ENCODE data around the gene GASK1A.

The GASK1A gene

DNA sequence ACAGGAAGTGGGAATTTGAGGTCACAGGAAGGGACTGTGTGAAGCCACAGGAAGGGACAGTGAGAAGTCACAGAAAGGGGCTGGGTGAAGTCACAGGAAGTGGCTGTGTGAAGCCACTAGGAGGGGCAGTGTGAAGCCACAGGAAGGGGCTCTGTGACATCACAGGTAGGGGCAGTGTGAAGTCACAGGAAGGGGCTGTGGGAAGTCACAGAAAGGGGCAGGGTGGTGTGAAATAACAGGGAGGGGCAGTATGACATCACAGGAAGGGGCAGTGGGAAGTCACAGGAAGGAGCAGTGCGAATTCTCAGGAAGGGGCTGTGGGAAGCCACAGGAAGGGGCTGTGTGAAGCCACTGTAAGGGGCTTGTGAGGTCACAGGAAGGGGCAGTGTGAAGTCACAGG, 35.8 kb downstream of the GASK1A start:
- DNase-seq, result no peak

DNA sequence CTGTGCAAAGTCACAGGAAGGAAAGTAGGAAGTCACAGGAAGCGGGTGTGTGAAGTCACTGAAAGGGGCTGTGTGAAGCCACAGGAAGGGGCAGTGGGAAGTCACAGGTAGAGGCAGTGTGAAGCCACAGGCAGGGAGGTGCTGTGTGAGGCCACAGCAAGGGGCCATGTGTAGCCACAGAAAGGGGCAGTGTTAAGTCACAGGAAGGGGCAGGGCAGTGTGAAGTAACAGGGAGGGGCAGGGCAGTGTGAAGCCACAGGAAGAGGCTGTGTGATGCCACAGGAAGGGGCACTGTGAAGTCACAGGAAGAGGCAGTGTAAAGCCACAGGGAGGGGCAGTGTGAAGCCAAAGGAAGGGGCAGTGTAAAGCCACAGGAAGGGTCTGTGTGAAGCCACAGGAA, 36.5 kb downstream of the GASK1A start:
- DNase-seq, result no peak

DNA sequence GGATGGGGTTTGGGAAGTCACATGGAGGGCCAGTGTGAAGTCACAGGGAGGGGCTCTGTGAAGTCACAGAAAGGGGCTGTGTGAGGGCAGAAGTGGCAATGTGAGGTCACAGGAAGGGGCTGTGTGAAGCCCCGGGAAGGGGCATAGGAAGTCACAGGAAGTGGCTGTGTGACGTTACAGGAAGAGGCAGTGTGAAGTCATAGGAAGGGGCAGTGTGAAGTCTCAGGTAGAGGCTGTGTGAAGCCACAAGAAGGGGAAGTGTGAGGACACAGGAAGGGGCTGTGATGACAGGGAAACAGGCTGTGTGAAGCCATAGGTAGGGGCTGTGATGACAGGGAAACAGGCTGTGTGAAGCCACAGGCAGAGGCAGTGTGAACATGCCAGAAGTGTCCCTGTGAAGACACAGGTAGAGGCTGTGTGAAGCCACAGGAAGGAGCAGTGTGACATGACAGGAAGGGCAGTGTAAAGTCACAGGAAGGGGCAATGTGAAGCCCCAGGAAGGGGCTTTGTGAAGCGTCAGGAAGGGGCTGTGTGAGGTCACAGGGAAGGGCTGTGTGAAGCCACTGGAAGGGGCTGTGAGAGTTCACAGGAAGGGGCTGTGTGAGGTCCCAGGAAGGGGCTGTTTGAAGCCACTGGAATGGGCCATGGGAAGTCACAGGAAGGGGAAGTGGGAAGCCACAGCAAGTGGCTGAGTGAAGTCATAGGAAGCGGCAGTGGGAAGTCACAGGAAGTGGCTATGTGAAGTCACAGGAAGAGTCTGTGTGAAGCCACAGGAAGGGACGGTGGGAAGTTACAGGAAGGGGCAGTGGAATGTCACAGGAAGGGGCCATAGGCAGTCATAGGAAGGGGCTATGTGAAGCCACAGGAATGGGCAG, 37.1 kb downstream of the GASK1A start:
- DNase-seq, result no peak

DNA sequence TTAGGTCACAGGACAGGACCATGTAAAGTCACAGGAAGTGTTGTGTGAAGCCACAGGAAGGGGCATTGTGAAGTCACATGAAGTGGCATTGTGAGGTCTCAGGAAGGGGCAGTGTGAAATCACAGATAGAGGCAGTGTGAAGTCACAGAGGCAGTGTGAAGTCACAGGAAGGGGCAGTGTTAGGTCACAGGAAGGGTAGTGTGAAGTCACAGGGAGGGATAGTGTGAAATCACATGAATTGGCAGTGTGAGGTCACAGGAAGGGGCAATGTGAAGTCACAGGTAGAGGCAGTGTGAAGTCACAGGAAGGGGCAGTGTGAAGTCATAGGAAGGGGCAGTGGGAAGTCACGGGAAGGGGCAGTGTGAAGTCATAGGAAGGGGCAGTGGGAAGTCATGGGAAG, 37.9 kb downstream of the GASK1A start:
- no peak for DNase-seq

DNA sequence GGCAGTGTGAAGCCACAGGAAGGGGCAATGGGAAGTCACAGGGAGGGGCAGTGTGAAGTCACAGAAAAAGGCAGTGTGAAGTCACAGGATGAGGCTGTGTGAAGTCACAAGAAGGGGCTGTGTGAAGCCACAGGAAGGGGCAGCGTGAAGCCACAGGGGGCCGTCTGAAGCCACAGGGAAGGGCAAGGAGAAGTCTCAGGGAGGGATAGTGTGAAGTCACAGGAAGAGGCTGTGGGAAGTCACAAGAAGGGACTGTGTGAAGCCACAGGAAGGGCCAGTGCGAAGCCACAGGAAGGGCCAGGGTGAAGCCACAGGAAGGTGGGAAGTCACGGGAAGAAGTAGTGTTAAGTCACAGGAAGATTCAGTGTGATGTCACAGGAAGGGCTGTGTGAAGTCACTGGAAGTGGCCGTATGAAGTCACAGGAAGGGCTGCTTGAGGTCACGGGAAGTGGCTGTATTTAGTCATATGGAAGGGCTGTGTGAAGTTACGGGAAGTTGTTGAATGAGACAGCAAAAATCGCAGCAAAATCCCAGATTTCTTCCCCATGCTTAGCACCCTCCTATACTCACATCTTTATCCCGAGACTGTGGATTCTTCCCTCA, 38.6 kb downstream of the GASK1A start:
- no peak for DNase-seq

DNA sequence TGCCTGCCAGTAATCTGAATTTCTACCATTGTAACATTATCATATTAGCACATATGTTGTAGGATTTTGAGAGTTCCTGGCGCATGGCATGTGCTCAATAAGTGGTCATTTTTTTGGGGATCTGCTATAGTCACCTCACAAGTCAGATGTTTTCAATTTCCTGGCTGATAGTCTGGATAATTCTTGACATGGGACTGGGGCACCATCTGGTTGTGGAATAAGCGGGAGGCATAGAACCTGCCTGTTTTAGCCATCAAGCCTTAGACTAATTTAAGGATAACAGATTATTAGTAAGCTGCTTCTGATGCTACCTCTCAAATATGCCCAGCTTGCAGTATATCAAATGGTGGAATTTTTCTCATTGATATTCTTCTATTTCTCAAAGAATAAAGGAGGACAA, 39.1 kb downstream of the GASK1A start:
- no peak for DNase-seq

DNA sequence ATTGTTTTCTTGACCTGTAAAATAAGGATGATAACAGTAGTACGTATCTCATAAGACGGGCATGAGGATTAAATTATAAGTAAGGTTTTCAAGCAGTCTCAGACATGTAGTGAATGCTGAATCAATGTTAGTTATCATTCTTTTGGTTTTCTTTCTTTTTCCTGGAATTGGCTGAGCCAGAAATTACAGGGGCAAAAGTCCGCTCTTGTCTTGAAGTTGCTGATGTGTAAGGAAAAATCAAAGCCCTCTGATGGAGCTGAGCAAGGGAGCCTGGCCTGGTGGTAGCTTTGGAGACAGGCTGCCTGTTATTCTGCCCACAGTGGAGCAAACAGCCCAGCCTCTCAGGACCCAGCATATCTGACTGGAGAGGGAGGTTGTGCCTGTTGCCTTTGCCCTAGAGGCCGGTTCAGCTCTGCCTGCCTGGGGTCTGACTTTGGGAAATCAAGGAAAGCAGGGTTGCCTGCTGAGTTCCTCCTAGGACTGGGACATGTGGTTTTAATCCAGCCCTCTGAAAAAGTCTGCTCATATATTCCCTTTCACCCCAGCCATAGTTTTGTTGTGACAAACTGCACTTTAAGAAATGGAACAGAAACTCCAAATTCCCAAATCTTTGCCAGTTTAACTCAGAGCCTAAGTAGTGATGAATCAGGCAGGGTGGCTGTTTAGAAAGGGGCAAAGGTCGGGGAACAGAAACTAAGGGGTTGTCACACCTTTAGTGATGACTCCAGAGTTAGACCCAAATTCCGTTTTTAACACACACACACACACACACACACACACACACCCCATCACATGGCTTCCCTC, 40.1 kb downstream of the GASK1A start:
- no peak for DNase-seq

DNA sequence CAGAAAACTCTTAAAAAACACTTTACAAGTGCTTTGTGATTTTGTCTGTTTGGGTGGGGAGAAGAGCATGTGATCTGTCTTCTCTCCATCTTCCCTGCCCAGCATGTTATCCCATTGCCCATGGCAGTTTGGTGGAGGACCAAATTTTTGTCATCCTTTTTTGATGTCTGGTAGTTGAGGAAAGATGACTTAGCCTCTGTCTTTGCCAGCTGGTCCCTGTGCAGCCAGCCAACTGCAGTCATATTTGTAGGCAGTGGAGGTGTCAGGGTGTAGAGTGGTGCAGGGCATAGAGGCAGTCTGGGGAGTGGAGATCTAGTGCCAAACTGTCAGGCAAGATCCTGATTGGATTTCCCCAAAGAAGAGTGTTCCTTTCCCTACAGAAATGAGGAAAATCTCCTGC, 40.7 kb downstream of the GASK1A start:
- DNase-seq, result no peak

DNA sequence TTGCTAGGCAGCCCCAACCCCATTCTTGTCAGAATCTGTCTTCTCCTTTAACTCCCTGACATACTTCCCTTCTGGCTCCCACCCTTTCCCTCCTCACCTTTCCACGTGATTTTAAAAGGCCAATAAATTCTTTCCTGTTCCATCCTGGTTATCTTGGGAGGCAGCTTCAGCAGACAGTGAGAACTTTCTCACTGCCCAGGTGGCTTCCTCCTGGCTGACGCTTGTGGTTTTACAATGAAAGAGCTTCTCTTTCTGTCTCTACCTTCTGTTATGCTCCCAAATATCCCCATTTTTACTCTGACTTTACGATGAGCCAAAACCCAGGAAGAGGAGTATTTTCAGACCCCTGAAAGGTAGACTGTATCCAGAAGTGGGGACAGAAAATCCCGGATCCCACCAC, 42.1 kb downstream of the GASK1A start:
- DNase-seq, result no peak

DNA sequence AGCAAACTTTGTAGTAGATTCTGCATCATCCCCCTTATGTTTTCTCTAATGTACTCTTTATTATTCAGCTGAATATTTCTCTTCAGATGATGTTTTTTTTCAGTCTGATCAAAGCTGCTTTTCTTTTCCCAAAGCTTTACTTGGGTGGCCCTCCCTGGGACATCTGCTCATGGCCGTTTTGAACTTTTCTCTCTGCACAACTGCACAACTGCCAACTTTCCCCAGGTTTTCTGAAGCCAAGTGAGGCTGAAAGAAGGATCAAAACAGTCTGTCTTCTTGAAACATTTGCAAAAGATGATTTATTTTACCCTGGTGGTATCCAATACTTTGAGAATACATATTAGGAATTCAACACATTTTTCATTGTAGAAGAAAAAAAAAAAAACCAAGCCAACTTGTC, 43.0 kb downstream of the GASK1A start:
- no peak for DNase-seq

DNA sequence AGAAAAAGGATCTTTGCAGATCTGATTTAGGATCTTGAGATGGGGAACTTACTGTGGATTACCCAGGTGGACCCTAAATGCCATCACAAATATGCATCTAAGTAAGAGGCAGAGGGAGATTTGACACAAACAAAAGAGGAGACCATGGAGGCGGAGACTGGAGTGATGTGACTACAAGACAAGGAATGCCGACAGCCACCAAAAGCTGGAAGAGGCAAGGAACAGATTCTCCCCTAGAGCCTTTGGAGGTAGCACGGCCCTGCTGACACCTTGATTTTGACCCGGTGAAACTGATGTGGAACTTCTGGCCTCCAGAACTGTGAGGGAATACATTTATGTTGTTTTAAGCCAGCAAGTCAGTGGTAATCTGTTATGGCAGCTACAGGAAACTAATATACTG, 44.0 kb downstream of the GASK1A start:
- DNase-seq, result no peak

DNA sequence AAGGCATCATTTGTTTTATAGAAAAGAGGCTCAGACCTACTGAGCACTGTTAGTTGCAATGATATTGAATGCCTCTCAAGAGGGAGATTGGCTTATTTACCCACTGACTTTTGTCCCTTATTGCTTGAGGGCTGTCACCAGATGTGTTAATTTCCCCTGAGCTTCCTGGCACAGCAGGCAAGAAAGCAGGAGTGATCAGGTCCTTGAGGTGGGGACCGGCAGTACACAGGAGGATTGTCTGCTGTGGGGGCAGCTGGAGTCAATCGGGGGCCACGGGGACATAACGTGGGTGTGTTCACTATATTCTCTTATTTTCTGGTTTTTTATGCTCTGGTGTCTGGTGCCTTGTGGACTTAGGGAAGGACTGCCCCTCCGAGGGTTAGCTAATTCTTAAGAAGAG, 44.6 kb downstream of the GASK1A start:
- no peak for DNase-seq

DNA sequence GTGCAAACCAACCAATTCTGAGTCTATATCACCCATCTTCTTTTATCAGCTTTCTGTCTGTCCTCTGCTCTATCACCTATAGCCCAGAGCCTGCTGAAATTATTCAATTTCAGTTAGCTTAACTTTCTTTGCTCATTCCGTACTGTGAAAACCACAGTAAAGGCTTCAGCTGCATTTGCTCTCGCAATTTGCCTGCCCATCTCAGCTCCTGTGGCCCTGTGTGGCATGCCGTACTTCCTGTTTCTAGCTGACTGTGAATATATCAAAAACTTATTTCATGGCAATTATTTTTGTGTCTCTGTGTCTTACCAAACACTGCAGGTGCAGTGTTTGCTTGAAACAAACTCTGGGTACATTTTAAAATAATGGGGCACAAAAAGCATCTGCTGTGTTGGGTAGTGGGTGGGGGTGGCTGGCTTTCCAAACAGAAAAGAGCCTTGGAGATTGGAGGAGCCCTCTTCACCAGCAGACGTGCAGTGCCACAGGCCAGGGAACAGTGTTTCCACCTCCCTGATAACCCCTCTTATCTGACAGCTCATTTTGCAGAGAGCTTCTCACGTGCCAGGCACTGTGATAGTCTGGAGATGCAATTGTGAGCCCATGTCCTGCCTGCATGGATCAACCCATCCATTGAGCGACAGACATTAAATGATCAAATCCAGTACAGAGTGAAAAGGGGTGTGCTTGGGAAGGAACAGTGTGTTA, 45.2 kb downstream of the GASK1A start:
- no peak for DNase-seq

DNA sequence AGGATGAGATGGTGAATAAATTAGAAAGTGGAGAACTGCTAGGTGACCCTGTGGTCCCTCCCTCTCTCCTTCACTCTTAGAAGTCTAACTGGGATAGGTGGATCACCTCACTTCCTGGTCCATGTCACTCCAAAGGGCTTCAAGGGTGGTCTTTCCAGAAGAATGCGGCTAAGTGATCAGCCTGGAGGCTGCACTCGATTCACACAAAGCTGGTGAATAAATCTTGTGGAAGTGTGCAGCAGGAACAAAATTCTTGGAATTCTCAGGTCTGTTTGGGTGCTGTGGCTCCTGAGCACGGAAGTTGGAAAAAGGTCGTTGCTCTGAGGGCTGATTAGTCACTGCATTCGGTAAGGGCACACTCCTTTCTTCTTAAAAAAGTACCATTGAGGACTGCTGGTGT, 46.3 kb downstream of the GASK1A start:
- DNase-seq, result no peak

DNA sequence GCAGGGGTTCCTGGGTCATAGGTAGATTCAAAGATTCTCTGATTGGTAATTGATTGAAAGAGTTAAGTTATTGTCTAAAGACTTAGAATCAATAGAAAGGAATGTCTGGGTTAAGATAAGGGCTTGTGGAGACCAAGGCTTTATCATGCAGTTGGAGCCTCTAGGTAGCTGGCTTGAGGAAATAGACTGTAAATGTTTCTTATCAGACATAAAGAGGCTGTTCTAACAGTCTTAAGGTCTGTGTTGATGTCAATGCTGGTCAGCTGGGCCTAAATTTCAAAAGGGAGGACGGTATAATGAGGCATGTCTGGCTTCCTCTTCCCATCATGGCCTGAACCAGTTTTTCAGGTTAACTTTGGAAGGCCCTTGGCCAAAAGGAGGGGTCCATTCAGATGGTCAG, 48.9 kb downstream of the GASK1A start:
- no peak for DNase-seq

DNA sequence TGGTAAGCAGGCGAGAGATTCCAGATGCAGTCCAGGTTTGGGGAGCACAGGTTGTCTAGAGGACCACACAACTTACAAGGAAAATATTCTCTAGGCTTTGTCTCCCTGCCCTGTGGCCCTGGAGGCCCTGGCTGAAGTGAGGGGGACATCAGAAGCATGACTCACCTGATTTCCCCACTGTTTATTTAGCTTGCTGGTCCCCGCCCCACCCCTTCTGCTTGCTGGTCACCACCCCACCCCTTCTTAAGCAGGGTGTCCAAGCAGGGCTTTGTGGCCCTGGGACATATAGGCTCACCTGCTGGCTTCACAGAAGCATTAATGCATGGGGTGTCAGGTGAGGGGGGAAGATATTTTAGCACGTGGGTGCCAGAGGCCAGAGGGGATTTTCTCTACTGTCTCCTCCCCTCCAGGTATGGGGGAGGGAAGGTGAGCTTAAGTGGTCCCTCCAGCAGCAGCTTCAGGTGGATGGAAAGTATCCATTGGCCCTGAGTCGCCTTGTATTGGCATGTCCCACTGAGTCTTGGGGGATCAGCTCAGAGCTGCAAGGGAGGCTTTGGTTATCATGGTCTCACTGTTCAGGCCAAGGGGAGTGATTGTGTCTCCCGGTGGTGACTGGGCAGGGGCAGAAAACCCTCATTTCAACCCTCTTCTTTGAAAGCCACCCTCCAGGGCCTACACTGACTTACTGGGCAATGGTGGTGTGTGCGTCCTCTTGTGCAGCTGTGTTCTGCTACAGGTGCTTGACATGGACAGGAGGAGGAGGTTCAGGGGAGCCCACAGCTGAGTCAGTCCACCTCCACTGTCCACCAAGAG, 49.8 kb downstream of the GASK1A start:
- DNase-seq, result no peak

DNA sequence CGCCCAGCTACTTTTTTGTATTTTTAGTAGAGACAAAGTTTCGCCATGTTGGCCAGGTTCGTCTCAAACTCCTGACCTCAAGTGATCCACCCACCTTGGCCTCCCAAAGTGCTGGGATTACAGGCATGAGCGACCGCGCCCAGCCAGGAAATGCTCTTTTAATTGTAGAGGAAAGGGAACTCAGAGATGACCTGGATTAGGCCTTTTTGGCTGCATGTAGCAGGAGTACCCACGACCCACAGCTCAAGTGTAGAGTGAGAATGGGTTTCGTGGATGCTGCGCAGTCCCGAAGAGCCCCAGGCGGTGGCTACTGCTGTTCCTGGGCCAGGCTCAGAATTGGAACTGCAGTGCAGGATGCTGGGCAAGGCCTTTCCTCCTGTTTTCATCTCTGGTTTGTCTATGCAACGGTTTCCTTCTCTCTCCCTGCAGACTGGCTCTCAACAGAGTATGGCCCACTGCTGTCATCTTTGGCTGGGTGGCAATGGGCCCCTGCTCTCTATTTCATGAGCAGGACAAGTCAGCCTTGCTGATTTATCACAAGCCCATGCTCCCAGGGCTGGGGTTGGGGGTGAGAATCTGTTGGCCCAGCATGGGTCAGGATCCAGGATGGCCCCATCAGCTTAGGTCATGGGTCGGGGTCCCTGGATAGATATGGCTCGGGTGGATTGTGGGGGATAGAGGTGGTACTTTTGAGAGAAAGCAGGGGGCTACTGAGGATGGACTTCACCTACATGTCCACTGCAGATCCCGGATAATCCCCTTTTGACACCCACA, 51.2 kb downstream of the GASK1A start:
- no peak for DNase-seq

DNA sequence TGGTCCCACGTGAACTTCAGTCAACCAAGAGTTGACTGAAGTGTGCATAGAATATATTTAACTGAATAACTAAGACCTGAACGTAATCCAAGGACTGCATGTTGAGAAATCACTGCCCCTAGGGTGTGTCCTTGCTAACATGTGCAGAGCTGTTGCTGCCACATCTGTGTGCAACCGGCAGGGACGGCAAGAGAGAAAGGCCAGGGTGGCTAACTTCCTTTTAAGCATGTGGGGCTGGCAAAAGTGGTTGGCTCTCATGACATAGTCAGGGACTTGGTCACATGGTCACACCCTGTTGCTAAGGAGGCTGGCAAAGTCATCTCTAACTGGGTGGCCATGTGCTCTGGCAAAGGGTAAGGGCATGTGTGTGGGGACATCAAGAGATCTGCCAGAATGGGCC, 52.4 kb downstream of the GASK1A start:
- no peak for DNase-seq

DNA sequence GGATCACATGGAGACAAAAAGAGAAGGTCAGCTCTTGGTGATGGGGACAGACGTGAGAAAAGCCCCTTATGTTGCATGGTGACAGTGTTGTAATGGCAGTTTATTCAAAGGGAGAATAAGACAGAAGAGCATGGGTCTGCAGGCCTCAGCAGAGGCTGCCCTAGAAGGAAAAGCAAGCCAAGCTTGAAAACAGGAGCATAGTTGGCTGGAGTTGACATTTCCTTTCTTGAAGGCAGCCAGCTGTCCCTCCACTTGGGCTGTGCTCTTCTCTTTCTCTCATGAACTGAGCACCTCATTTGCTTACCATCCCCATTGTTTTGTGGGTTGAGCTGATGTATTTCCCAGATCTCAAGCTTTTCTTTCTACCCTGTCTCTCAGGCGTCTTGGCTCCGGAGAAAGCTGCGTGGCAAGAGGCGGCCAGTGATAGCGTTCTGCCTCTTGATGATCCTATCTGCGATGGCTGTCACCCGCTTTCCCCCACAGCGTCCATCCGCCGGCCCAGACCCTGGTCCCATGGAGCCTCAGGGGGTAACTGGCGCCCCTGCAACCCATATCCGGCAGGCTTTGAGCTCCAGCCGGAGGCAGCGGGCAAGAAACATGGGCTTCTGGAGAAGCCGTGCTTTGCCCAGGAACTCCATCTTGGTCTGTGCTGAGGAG, 52.9 kb downstream of the GASK1A start:
- DNase-seq, result no peak

DNA sequence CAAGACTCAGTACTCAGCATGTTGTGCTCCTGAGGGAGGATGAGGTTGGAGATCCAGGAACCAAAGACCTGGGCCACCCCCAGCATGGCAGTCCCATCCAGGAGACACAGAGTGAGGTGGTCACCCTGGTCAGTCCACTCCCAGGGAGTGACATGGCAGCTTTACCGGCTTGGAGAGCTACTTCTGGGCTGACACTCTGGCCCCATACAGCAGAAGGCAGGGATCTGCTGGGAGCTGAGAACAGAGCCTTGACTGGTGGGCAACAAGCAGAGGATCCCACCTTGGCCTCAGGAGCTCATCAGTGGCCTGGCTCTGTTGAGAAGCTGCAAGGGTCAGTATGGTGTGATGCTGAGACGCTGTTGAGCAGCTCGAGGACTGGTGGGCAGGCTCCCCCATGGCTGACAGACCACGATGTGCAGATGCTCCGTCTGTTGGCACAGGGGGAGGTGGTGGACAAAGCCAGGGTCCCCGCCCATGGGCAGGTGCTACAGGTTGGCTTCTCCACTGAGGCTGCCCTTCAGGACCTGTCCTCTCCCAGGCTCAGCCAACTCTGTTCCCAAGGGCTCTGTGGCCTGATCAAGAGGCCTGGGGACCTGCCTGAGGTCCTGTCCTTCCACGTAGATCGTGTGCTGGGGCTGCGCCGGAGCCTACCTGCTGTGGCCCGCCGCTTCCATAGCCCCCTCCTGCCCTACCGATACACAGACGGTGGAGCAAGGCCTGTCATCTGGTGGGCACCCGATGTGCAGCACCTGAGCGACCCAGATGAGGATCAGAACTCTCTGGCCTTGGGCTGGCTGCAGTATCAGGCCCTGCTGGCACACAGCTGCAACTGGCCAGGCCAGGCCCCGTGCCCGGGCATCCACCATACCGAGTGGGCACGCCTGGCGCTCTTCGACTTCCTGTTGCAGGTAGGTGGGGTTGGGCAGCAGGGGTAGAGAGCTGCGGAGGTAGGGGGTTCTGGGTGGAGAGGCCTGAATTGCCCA, 53.8 kb downstream of the GASK1A start:
- no peak for DNase-seq

Measured in NCI-H2171 (cell line).